Glutamatergic neuron (in vitro differentiated cells): ENCODE measurements around the gene GNAQ. TPM values are rescaled to one million over a fixed set of nuclear protein-coding genes. Genes with fewer than 3 reads are reported as not detected.

Experiments used
- DNase-seq: peaks from one replicate; pipeline ENCODE4 v3.0.0; 2022
- H3K27ac Mint-ChIP-seq: one replicate; pipeline ENCODE4 v1.8.0; 2020; ENCODE audit warnings: mild to moderate bottlenecking, mixed read lengths, inconsistent platforms; ENCODE audit not compliant: unreplicated experiment
- H3K27me3 Mint-ChIP-seq: one replicate; pipeline ENCODE4 v1.8.0; 2020; ENCODE audit warnings: mild to moderate bottlenecking, moderate library complexity, mixed read lengths, inconsistent platforms; ENCODE audit not compliant: unreplicated experiment
- H3K36me3 Mint-ChIP-seq: one replicate; pipeline ENCODE4 v1.8.0; 2020; ENCODE audit warnings: mild to moderate bottlenecking, mixed read lengths, inconsistent platforms; ENCODE audit not compliant: unreplicated experiment
- H3K4me1 Mint-ChIP-seq: one replicate; pipeline ENCODE4 v1.8.0; 2020; ENCODE audit warnings: mild to moderate bottlenecking, low read depth, mixed read lengths, inconsistent platforms; ENCODE audit not compliant: unreplicated experiment
- H3K4me3 Mint-ChIP-seq: one replicate; pipeline ENCODE4 v1.8.0; 2020; ENCODE audit warnings: mild to moderate bottlenecking, mixed read lengths, inconsistent platforms; ENCODE audit not compliant: unreplicated experiment
- H3K9me3 Mint-ChIP-seq: one replicate; pipeline ENCODE4 v1.8.0; 2020; ENCODE audit warnings: mild to moderate bottlenecking, moderate library complexity, mixed read lengths, inconsistent platforms; ENCODE audit not compliant: unreplicated experiment
- total RNA-seq: library from RNA; stranded (reverse); fragmentation: NEBNext Ultra II Directional; extraction: Animal tissue kit (Norgen Biotek cat#: 25700); gene quantifications from one replicate; pipeline ENCODE4 v1.2.1, GENCODE V29; 2021; ENCODE audit not compliant: unreplicated experiment
- TF ChIP-seq, protein P1 (sequence below): fragments of 200-600 bp; sonication (generic); IDR thresholded peaks from one replicate; pipeline ENCODE4 v1.5.0; 2021; ENCODE audit not compliant: partially characterized antibody, unreplicated experiment

Gene GNAQ
- total RNA-seq, 1 donor from 2014 or later: 72.8 TPM

DNA sequence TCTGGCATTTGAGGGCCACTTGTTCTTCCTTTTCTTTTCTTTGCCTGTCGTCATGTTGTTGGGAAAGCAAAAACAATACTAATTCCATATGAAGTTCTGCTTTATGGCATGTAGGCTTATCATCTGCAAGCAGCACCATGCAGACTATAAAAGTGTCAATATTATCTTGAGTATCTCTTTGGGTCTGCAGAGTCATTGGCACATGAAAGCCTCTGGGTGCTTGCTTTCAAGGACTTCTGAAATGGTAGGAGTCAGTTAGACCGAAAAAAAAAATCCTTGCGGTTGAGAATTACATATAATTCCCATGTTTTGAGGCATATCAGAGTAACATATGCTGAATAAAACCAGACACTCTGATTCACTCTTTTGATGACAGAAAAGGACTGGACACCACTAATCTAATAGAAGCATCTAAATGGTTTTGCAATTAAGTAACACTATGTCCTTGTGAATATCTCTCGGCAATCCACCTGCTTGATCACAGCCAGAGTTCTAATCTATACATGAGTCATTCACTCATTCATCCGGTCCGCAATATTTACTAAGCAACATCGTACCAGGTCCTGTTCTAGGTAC is 44.4 kb downstream of the GNAQ start:
- TF ChIP-seq, protein P1, sequence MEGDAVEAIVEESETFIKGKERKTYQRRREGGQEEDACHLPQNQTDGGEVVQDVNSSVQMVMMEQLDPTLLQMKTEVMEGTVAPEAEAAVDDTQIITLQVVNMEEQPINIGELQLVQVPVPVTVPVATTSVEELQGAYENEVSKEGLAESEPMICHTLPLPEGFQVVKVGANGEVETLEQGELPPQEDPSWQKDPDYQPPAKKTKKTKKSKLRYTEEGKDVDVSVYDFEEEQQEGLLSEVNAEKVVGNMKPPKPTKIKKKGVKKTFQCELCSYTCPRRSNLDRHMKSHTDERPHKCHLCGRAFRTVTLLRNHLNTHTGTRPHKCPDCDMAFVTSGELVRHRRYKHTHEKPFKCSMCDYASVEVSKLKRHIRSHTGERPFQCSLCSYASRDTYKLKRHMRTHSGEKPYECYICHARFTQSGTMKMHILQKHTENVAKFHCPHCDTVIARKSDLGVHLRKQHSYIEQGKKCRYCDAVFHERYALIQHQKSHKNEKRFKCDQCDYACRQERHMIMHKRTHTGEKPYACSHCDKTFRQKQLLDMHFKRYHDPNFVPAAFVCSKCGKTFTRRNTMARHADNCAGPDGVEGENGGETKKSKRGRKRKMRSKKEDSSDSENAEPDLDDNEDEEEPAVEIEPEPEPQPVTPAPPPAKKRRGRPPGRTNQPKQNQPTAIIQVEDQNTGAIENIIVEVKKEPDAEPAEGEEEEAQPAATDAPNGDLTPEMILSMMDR: no peak
- H3K27me3 Mint-ChIP-seq: peaks cover 2% of the 10 kb centered on the region
- peaks cover 4% of the 10 kb centered on the region for H3K36me3 Mint-ChIP-seq
- H3K4me1 Mint-ChIP-seq: peaks cover 8% of the 10 kb centered on the region
- peaks cover 2% of the 10 kb centered on the region for H3K9me3 Mint-ChIP-seq
- DNase-seq: no peak
- no peak overlapping the region for H3K27ac Mint-ChIP-seq
- H3K4me3 Mint-ChIP-seq: no peak overlapping the region

DNA sequence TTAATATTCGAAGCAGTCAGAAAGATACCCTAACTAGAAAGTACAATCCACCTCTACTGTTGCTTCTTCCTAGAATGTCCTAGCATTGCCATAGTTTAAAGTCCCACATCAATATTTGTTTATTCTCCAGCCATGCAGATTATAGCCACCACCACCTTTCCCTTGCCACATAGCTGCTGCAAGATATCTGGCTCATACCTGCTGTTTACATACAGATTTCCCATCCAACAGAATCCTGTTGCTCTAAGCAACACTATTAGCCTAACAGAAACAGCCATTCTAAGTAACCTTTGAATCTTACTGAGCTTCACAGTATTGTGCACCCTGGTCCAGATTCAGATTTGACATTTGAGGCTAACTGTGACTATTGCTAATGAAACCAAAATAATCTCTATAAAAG is 45.6 kb downstream of the GNAQ start:
- TF ChIP-seq, protein P1: no peak
- no peak overlapping the region for H3K27ac Mint-ChIP-seq
- DNase-seq: no peak
- peaks cover 2% of the 10 kb centered on the region for H3K27me3 Mint-ChIP-seq
- peaks cover 9% of the 10 kb centered on the region for H3K4me1 Mint-ChIP-seq
- no peaks in the 10 kb centered on the region for H3K36me3 Mint-ChIP-seq
- H3K4me3 Mint-ChIP-seq: no peak overlapping the region
- H3K9me3 Mint-ChIP-seq: peaks cover 2% of the 10 kb centered on the region

DNA sequence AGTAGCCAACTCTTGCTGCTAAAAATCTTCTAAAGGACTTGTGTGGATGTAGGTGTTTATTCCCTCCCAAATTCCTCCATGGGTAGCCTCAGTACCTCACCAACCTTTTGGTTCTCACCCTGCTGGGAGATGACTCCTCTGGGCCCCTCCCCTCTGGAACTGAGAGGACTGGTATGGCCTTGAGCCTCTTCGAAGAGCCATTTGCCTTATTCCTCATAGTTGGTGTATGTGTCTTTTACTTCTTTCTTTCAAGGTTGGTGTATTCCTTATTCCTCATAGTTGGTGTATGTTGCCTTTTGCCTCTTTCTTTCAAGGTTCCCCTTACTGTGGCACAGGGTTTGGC is 48.3 kb downstream of the GNAQ start:
- Mint-ChIP-seq H3K4me3 (no peak overlapping the region), H3K4me1 (peaks cover 5% of the 10 kb centered on the region), H3K27ac (no peak overlapping the region), H3K27me3 (peaks cover 2% of the 10 kb centered on the region), H3K36me3 (no peaks in the 10 kb centered on the region), H3K9me3 (peaks cover 2% of the 10 kb centered on the region)
- TF ChIP-seq, protein P1: no peak
- DNase-seq: no peak

DNA sequence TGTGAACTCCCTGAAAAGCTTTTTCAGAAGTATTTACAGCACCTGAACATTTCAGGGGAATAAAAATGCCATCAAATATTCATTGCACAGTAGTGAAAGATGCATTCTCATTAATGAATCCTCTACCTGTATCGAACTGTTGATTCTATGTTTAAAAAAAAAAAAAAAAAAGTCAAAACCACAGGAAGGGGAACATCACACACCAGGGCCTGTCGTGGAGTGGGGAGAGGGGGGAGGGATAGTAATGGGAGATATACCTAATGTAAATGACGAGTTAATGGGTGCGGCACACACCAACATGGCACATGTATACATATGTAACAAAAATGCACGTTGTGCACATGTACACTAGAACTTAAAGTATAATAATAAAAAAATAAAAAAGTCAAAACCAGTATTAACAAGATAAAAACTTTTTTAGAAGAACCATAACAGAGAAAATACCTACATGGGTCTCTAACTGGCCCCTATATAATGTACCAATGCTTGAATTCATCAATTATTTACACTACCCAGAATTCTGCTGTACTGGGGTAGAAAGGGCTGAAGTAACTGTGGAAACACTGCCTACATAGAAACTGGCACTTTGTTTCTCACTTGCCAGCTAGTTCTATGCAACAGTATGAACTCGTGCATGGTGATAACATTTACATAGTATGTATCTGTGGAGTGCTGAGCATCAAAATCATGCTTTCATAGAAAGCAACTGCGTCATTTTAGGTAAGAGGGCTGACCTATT is 48.9 kb downstream of the GNAQ start:
- H3K9me3 Mint-ChIP-seq: peaks cover under 1% of the 10 kb centered on the region
- no peak overlapping the region for H3K27ac Mint-ChIP-seq
- H3K36me3 Mint-ChIP-seq: no peaks in the 10 kb centered on the region
- DNase-seq: no peak
- H3K4me3 Mint-ChIP-seq: no peak overlapping the region
- H3K27me3 Mint-ChIP-seq: peaks cover 2% of the 10 kb centered on the region
- TF ChIP-seq, protein P1: no peak
- peaks cover 8% of the 10 kb centered on the region for H3K4me1 Mint-ChIP-seq

DNA sequence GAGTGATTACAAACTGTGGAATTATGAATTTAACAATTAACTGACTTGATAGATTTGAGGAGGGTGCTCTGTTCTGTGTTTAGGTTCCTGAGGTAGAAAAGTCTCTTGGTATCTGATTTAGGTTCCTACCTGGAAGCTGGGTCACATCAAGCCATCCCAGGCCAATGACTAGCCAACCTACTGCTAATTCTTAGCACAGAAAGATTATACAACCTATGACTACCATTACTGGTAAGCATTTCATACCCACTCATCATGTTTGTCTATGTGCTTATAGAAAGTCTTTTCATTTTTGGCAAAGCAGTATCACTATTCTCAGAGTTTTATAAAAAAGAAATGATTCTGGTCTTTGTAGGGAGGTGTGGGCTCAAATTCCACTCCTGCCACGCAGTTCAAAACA is 49.7 kb downstream of the GNAQ start:
- TF ChIP-seq, protein P1: no peak
- Mint-ChIP-seq H3K9me3 (no peaks in the 10 kb centered on the region), H3K4me3 (no peak overlapping the region), H3K27me3 (no peaks in the 10 kb centered on the region), H3K4me1 (peaks cover 10% of the 10 kb centered on the region), H3K36me3 (no peaks in the 10 kb centered on the region), H3K27ac (no peak overlapping the region)
- no peak for DNase-seq
